ENCODE data around the gene HYCC1. TPM values are rescaled to one million over a fixed set of nuclear protein-coding genes. Genes with fewer than 3 reads are reported as not detected.

The HYCC1 gene
- total RNA-seq, 1 experiment from 2014 or later = 126 TPM

GRCh38 chr7:23027261-23027660 lies 13.3 kb upstream of the HYCC1 start:
- Histone ChIP-seq H4K20me1 (ENCODE audit: control insufficient read depth, insufficient read depth, insufficient read length) (no peaks in the 10 kb centered on the region), H3K4me1 (ENCODE audit: insufficient read depth, low read length) (no peaks in the 10 kb centered on the region), H3K79me2 (ENCODE audit: insufficient read depth, low read length) (no peaks in the 10 kb centered on the region), H3K18ac (ENCODE audit: insufficient read length, low read depth, low read length) (no peak overlapping the region), H3K27ac (ENCODE audit: insufficient read length, low read depth, low read length) (no peak overlapping the region), H2BK5ac (ENCODE audit: insufficient read length, low read length) (no peak overlapping the region), H2AFZ (ENCODE audit: low read length) (no peak overlapping the region), H3K56ac (ENCODE audit: insufficient read length, low read depth, low read length) (no peak overlapping the region), H4K5ac (ENCODE audit: insufficient read length, low read depth, low read length) (no peak overlapping the region), H3K27me3 (ENCODE audit: insufficient read depth, low read length) (no peaks in the 10 kb centered on the region), H3K79me1 (ENCODE audit: insufficient read depth, low read depth, low read length, poor library complexity, severe bottlenecking) (no peaks in the 10 kb centered on the region), H3K4me2 (ENCODE audit: insufficient read depth, insufficient read length, low read length) (no peak overlapping the region), H2BK12ac (ENCODE audit: insufficient read length, low read depth, low read length) (no peak overlapping the region), H3K4ac (ENCODE audit: low read depth, low read length) (no peak overlapping the region), H2BK20ac (ENCODE audit: low read depth, low read length, poor library complexity, severe bottlenecking) (no peak overlapping the region), H2BK120ac (ENCODE audit: low read depth, low read length, poor library complexity, severe bottlenecking) (no peak overlapping the region), H2BK15ac (ENCODE audit: low read depth, low read length) (no peak overlapping the region), H3K23ac (ENCODE audit: insufficient read length, low read depth, low read length) (no peak overlapping the region), H3K9me3 (ENCODE audit: control insufficient read depth, low read depth, low read length) (no peaks in the 10 kb centered on the region), H2AK5ac (ENCODE audit: insufficient read length, low read length) (no peak overlapping the region), H3K9ac (ENCODE audit: extremely low read depth, insufficient read length, low read length) (no peak overlapping the region), H4K91ac (ENCODE audit: insufficient read length, low read depth, low read length) (no peak overlapping the region), H4K8ac (replicated peaks; ENCODE audit: insufficient read length, low read depth, low read length) (no peak overlapping the region), H3K14ac (ENCODE audit: insufficient read depth, low read length) (no peak overlapping the region), H3T11ph (ENCODE audit: low read length) (no peak overlapping the region), H3K23me2 (ENCODE audit: insufficient read length, low read depth, low read length, poor library complexity, severe bottlenecking) (no peaks in the 10 kb centered on the region)
- no peak for DNase-seq
- no peak for TF ChIP-seq CTCF (conservative IDR thresholded peaks at IDR 0.05)
- no peak overlapping the region for H3K4me3 Mint-ChIP-seq
- H3K4me1 Mint-ChIP-seq = peaks cover 2 to 3% of the 10 kb centered on the region in 2 experiments; a peak in 3 of 4 replicates
- no peaks in the 10 kb centered on the region; the same call in 1 of the 2 replicates for H3K27me3 Mint-ChIP-seq (ENCODE audit: low read depth)
- H3K27ac Mint-ChIP-seq = peak overlapping the region in 1 of 3 experiments; percentile 89; a peak in 1 of 7 replicates
- peaks cover 0 to 2% of the 10 kb centered on the region in 2 experiments; a peak in 1 of 5 replicates for H3K9me3 Mint-ChIP-seq
- whole genome bisulfite sequencing (ENCODE audit: extremely low coverage, insufficient read length, low lambda C conversion rate) = no CpG with 5 or more reads among the region's 1 CpG
- H3K36me3 Mint-ChIP-seq (ENCODE audit: insufficient read depth in 1 of 3, low read depth in 3 of 3) = no peaks in the 10 kb centered on the region; a peak in 1 of 7 replicates

Measured in H9 (cell line).